Measurements from ENCODE around the gene TBX3.

DNA sequence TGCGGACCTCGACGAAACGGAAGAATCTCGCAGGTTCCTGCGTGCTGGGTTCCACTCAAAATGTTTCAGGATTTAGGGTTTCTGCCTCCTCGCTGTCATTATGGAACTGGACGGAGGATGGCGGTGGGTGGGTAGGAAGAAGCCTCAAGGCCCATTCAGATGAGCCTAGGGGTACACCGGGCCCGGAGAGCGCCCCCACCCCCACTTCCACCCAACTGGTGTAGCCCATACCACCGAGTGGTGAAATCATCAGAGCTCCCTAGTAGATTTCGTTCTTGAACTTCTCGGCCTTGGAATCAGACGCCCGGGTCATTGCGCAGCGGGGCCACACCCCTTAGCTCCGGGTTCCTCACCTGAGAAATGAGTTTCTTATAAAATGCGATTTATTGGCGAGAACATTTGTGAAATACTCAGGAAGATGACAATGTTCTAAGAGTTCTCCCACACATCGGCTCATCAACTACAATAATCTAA is 13.3 kb upstream of the TBX3 start:
- TF ChIP-seq, protein P1, sequence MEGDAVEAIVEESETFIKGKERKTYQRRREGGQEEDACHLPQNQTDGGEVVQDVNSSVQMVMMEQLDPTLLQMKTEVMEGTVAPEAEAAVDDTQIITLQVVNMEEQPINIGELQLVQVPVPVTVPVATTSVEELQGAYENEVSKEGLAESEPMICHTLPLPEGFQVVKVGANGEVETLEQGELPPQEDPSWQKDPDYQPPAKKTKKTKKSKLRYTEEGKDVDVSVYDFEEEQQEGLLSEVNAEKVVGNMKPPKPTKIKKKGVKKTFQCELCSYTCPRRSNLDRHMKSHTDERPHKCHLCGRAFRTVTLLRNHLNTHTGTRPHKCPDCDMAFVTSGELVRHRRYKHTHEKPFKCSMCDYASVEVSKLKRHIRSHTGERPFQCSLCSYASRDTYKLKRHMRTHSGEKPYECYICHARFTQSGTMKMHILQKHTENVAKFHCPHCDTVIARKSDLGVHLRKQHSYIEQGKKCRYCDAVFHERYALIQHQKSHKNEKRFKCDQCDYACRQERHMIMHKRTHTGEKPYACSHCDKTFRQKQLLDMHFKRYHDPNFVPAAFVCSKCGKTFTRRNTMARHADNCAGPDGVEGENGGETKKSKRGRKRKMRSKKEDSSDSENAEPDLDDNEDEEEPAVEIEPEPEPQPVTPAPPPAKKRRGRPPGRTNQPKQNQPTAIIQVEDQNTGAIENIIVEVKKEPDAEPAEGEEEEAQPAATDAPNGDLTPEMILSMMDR (IDR thresholded peaks at IDR 0.05), result no peak
- no peak for TF ChIP-seq EP300 (IDR thresholded peaks at IDR 0.05)
